ENCODE results near the gene PSMB8.

GRCh38 chr6:32876603-32877002 lies 32.8 kb upstream of the PSMB8 start:
- no peak for TF ChIP-seq SP1 (IDR thresholded peaks at IDR 0.05; ENCODE audit: low read depth, low read length)
- TF ChIP-seq JUND (IDR thresholded peaks at IDR 0.05; ENCODE audit: low read length), result no peak
- no peak for TF ChIP-seq CREB1 (IDR thresholded peaks at IDR 0.05)
- no peak for TF ChIP-seq POLR2A (IDR thresholded peaks at IDR 0.05; ENCODE audit: control extremely low read depth in 1 of 2, low read depth in 2 of 2, low read length in 2 of 2)
- no peak for TF ChIP-seq ZNF274 (IDR thresholded peaks at IDR 0.05; ENCODE audit: borderline replicate concordance, extremely low read depth, low read length)
- TF ChIP-seq POLR2AphosphoS5 (IDR thresholded peaks at IDR 0.05; ENCODE audit: low read depth, low read length), result no peak
- TF ChIP-seq CTCF (IDR thresholded peaks at IDR 0.05; ENCODE audit: control extremely low read depth in 1 of 3, insufficient read depth in 1 of 3, low read depth in 1 of 3, low read length in 3 of 3), result no peak
- no peak for TF ChIP-seq TAF1 (IDR thresholded peaks at IDR 0.05; ENCODE audit: low read depth, low read length)
- no peak for TF ChIP-seq MAX (IDR thresholded peaks at IDR 0.05)
- no peak for TF ChIP-seq TEAD4 (IDR thresholded peaks at IDR 0.05; ENCODE audit: low read depth, low read length)
- no peak for TF ChIP-seq RXRA (IDR thresholded peaks at IDR 0.05; ENCODE audit: insufficient read depth, low read depth, low read length)
- TF ChIP-seq EZH2 (IDR thresholded peaks at IDR 0.05; ENCODE audit: low read depth, low read length, severe bottlenecking), result no peak
- no peak for TF ChIP-seq RFX5 (IDR thresholded peaks at IDR 0.05; ENCODE audit: borderline replicate concordance, low read depth, low read length)
- TF ChIP-seq KDM1A (IDR thresholded peaks at IDR 0.05; ENCODE audit: borderline replicate concordance, low read length), result no peak
